C4-2B (cell line): ENCODE results near the gene ELMO1.

Source experiments
- H3K27ac ChIP-seq: fragments of 450-650 bp; 2 replicates; pipeline ENCODE4 v1.5.1; 2017
- ZFX ChIP-seq: fragments of 450-650 bp; IDR thresholded peaks from 2 replicates; pipeline ENCODE4 v1.6.1; 2017
- TF ChIP-seq, protein P1 (sequence below): fragments of 450-650 bp; conservative IDR thresholded peaks from 2 replicates; pipeline ENCODE4 v1.5.1; 2017; ENCODE audit warnings: mild to moderate bottlenecking

The ELMO1 gene

DNA sequence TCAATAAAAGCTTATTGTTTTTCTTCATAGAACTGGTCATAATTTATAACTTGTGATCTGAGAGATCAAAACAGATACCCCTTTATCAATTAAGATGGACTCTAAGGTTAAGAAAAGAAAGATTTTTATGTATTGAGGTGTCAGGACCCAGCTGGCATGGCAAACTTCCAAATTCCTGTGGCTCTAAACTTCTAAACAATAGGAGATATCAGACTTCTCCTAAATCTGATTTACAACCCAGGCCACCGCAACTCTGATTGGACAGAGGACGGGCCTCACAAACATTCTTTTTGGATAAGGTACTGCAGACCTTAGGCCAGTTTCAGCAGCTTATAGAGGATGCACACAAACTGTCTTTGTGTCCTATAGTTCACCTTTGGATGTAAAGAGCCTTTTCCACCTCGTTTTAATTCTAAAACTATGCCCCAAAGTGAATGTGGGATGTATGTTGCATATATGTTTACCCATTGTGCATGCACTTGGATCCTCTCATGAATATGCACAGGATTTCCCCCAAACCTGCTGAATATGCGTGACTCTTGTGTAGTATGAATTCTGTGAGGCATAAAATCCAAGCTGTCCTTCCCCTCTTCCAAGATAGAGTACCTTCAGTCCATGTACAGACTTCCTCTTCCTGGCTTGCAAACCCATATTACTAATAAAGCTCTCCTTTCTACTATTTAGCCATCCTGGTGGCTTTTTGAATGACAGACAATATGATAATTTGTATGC is 69.0 kb downstream of the ELMO1 start:
- TF ChIP-seq, protein P1, sequence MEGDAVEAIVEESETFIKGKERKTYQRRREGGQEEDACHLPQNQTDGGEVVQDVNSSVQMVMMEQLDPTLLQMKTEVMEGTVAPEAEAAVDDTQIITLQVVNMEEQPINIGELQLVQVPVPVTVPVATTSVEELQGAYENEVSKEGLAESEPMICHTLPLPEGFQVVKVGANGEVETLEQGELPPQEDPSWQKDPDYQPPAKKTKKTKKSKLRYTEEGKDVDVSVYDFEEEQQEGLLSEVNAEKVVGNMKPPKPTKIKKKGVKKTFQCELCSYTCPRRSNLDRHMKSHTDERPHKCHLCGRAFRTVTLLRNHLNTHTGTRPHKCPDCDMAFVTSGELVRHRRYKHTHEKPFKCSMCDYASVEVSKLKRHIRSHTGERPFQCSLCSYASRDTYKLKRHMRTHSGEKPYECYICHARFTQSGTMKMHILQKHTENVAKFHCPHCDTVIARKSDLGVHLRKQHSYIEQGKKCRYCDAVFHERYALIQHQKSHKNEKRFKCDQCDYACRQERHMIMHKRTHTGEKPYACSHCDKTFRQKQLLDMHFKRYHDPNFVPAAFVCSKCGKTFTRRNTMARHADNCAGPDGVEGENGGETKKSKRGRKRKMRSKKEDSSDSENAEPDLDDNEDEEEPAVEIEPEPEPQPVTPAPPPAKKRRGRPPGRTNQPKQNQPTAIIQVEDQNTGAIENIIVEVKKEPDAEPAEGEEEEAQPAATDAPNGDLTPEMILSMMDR: no peak
- no peak for TF ChIP-seq ZFX
- H3K27ac ChIP-seq: no peak overlapping the region

DNA sequence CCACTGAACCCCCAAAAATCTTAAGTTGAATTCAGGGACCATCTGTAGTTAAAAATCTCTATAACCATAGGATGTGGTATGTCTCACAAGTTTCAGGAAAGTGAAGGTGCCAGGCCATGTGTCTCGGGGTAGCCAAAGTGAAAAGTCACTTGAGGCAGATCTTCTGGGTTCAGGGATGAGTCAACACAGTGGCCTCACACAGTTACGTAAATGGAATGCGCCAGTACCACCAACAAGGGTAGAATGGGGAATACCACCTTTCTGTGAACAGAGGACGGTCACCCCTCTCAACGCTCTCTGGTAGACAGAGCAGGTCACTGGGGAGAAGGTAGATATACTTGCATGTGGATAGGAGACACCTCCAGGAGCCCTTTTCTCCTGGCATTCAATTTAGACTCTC is 71.4 kb downstream of the ELMO1 start:
- no peak for TF ChIP-seq ZFX
- TF ChIP-seq, protein P1: no peak
- no peak overlapping the region for H3K27ac ChIP-seq

DNA sequence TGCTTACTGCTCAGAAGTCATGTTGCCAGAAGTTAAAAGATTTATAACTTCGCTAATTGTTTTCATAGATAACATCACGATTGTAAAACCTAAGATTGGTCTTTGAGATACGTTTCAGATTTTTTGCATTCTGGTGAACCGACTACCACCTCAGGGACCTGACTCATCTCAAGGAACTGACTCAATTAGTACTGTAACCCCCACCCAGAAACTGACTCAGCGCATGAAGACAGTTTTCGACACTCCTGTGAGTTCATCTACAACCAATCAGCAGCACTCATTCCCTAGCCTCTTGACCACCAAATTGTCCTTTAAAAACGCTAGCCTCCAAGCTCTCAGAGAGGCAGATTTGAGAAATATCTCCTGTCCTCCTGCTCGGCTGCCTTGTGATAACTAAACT is 72.3 kb downstream of the ELMO1 start:
- H3K27ac ChIP-seq: no peak overlapping the region
- TF ChIP-seq ZFX: no peak
- TF ChIP-seq, protein P1: no peak

DNA sequence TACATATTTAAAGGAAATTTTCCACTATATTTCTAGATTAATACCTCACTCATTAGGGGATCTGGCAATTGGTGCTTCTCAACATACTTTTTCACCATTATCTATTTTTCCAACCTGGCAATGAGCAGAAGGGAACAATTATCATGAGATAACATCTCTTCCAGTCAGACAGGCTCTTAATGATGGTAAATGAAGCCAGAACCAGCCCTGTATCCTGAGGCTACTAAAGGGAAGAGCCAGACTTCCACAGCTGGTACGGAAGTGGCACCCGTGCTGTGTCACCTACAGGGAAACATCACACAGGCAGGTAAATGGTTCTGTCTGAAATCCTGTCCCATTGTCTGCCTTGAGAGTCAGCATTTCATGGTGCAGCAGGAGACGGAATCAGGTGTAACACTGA is 75.9 kb downstream of the ELMO1 start:
- no peak overlapping the region for H3K27ac ChIP-seq
- no peak for TF ChIP-seq ZFX
- TF ChIP-seq, protein P1: no peak

DNA sequence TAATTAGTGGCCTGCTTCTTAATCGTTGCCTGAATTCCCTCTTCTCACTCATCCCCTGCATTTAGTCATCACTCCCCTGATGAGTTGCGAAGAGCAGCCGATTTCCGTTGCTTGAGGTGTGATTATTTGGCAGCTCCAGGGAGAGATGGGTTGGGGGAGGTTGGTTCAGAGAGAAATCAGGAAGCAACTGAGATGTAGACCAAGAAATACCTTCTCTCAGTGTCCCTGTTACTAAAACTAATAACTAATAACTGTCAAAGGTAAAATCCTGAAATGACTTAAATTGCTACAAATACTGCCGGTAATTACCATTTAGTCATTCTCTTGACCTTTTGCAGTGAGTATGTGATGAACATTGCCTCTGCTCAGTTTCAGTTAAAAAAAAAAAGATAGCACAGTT is 76.9 kb downstream of the ELMO1 start:
- no peak for TF ChIP-seq ZFX
- TF ChIP-seq, protein P1: no peak
- no peak overlapping the region for H3K27ac ChIP-seq

DNA sequence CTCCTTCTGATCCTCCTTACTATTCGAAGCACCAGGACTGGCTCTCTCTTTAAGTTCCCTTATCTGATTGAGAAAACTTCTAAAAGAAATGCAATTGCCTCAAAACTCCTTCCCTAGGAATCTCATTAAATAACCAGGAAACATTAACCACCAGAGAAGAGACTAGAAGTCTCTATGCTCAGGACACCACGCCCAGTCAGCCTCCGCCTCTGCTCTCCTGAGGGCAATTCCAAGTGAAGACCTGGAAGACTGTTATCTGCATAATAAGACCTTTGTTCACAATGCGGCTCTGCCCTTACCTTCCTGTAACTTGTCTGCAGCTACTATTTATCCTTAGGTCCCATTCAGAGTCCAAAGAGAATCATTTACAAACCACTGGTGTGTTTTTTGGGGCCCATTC is 78.8 kb downstream of the ELMO1 start:
- no peak overlapping the region for H3K27ac ChIP-seq
- TF ChIP-seq ZFX: no peak
- TF ChIP-seq, protein P1: no peak

DNA sequence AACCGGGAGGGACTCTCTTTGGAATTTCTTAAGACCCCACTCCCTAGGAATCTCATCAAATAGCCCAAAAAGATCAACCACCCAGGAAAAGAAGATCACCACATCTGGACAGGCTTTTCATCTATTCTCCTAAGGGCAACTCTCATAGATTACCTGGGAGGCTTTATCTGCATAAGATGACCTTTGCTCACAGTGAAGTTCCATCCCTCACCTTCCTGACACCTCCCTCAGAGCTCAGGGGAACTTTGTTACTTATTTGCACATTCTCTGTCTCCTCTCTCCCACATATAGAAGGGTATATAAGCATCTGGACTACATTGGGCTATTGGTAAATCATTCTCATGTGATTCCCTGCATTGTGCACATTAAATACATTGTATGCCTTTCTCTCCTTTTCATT is 80.1 kb downstream of the ELMO1 start:
- H3K27ac ChIP-seq: no peak overlapping the region
- no peak for TF ChIP-seq ZFX

DNA sequence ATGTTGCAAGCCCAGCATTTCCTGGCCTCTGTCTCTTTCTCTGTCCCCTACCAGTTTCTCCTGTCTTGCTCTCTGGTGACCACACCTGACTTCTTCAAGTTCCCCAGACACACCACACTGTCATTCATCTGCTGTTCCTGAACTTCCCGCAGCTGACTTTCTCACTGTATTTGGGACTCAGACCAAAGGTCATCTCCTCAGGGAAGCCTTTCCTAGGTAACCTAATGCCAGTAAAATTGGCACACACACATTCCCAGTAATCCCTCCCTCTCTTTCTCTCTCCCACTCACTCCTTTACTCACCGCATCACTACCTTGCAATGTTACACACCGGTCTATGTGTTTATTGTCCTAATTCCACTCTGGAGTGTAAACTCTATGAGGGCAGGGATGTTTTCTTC is 81.7 kb downstream of the ELMO1 start:
- no peak overlapping the region for H3K27ac ChIP-seq
- TF ChIP-seq, protein P1: no peak
- no peak for TF ChIP-seq ZFX
